IMR-90 (cell line): ENCODE results near the gene KRTAP29-1. TPM values are rescaled to one million over a fixed set of nuclear protein-coding genes. Genes with fewer than 3 reads are reported as not detected.

Source experiments
- ATAC-seq: fragments of 200-7000 bp; cut with Tn5 transposase; 2 replicates; pipeline ENCODE4 v1.9.1; 2020; ENCODE audit warnings: low read depth, mild to moderate bottlenecking, moderate library complexity
- BruUV-seq: library from RNA; stranded (reverse); fragments of 400-500 nt; replicated peaks from 2 replicates; lab custom pipeline; 2021; lab: Mats Ljungman, UMichigan
- CTCF ChIA-PET: fragments of 300-600 bp; formaldehyde crosslinking; extraction: SDS; loops from one replicate; lab custom pipeline; 2021; ENCODE audit warnings: antibody characterized with exemption; lab: Yijun Ruan, JAX
- POLR2A ChIA-PET: fragments of 300-600 bp; sonication (Branson Sonifier 250); formaldehyde crosslinking; loops from one replicate; lab custom pipeline; 2022; ENCODE audit warnings: antibody characterized with exemption; ENCODE audit not compliant: unreplicated experiment; lab: Charles Lee
- DNase-seq: peaks from one replicate; pipeline ENCODE4 v3.0.0; 2013
- H2AFZ ChIP-seq: replicated peaks from 2 replicates; pipeline ENCODE3; 2013; ENCODE audit warnings: low read length, mild to moderate bottlenecking; ENCODE audit not compliant: poor library complexity
- H2AK5ac ChIP-seq: 2 replicates; pipeline ENCODE4 v1.6.1; 2013; ENCODE audit warnings: low read depth, low read length, inconsistent platforms
- H2AK9ac ChIP-seq: replicated peaks from 2 replicates; pipeline ENCODE3; 2013; ENCODE audit warnings: mild to moderate bottlenecking, low read depth, low read length, moderate library complexity; ENCODE audit not compliant: poor library complexity
- H2BK120ac ChIP-seq: 2 replicates; pipeline ENCODE4 v1.6.1; 2013; ENCODE audit warnings: low read depth, low read length, inconsistent platforms
- H2BK15ac ChIP-seq: 3 replicates; pipeline ENCODE4 v1.6.1; 2013; ENCODE audit warnings: low read depth, low read length, inconsistent platforms
- H2BK20ac ChIP-seq: 2 replicates; pipeline ENCODE4 v1.6.1; 2013; ENCODE audit warnings: low read depth, mild to moderate bottlenecking, inconsistent platforms, low read length, moderate library complexity
- H2BK5ac ChIP-seq: 2 replicates; pipeline ENCODE4 v1.6.1; 2013; ENCODE audit warnings: mild to moderate bottlenecking, low read depth, low read length, inconsistent platforms; ENCODE audit not compliant: poor library complexity, severe bottlenecking
- H3K14ac ChIP-seq: replicated peaks from 2 replicates; pipeline ENCODE4 v1.6.1; 2013; ENCODE audit warnings: low read depth, low read length, inconsistent platforms
- H3K18ac ChIP-seq: 2 replicates; pipeline ENCODE4 v1.6.1; 2013; ENCODE audit warnings: low read depth, low read length, control low read depth
- H3K23ac ChIP-seq: 2 replicates; pipeline ENCODE4 v1.6.1; 2013; ENCODE audit warnings: low read depth, low read length, inconsistent platforms
- H3K27ac ChIP-seq: 2 replicates; pipeline ENCODE4 v1.5.1; 2013; ENCODE audit warnings: mild to moderate bottlenecking, control low read depth, low read length; ENCODE audit not compliant: insufficient read depth
- H3K27me3 ChIP-seq: 2 replicates; pipeline ENCODE4 v1.6.1; 2013; ENCODE audit warnings: low read length; ENCODE audit not compliant: control insufficient read depth, insufficient read depth
- H3K36me3 ChIP-seq: 2 replicates; pipeline ENCODE4 v1.6.1; 2013; ENCODE audit warnings: low read length, mixed read lengths; ENCODE audit not compliant: control insufficient read depth, insufficient read depth
- H3K4ac ChIP-seq: 2 replicates; pipeline ENCODE4 v1.6.1; 2013; ENCODE audit warnings: low read depth, low read length, inconsistent platforms
- H3K4me1 ChIP-seq: 2 replicates; pipeline ENCODE4 v1.6.1; 2013; ENCODE audit warnings: low read length, mixed read lengths; ENCODE audit not compliant: control insufficient read depth, insufficient read depth
- H3K4me2 ChIP-seq: 2 replicates; pipeline ENCODE4 v1.6.1; 2013; ENCODE audit warnings: low read depth, mild to moderate bottlenecking, control low read depth, low read length, moderate library complexity
- H3K4me3 ChIP-seq: 2 replicates; pipeline ENCODE4 v1.5.1; 2013; ENCODE audit warnings: low read depth, mild to moderate bottlenecking, control low read depth, low read length, moderate library complexity; ENCODE audit not compliant: insufficient read depth
- H3K56ac ChIP-seq: 2 replicates; pipeline ENCODE4 v1.6.1; 2013; ENCODE audit warnings: low read length, inconsistent platforms; ENCODE audit not compliant: insufficient read depth; ENCODE audit errors: extremely low read depth
- H3K79me1 ChIP-seq, 2 experiments: 2 replicates each; pipeline ENCODE4 v1.6.1; 2013; ENCODE audit warnings: low read length in 2 of 2, inconsistent platforms in 1 of 2, low read depth in 1 of 2
- H3K9ac ChIP-seq: 2 replicates; pipeline ENCODE4 v1.6.1; 2013; ENCODE audit warnings: low read depth, low read length, control low read depth
- H3K9me1 ChIP-seq: 2 replicates; pipeline ENCODE4 v1.6.1; 2013; ENCODE audit warnings: low read length, inconsistent platforms; ENCODE audit not compliant: insufficient read depth
- H3K9me3 ChIP-seq: 2 replicates; pipeline ENCODE4 v1.6.1; 2013; ENCODE audit warnings: low read length; ENCODE audit not compliant: control insufficient read depth, insufficient read depth
- H4K20me1 ChIP-seq: 2 replicates; pipeline ENCODE4 v1.6.1; 2013; ENCODE audit warnings: low read length, inconsistent platforms; ENCODE audit not compliant: insufficient read depth
- H4K5ac ChIP-seq: 2 replicates; pipeline ENCODE4 v1.6.1; 2013; ENCODE audit warnings: mild to moderate bottlenecking, low read depth, low read length, control low read depth
- H4K8ac ChIP-seq, 2 experiments: 2 replicates each; pipeline ENCODE4 v1.6.1; 2013; ENCODE audit warnings: low read depth in 2 of 2, low read length in 2 of 2, control low read depth in 1 of 2, inconsistent platforms in 1 of 2
- H4K91ac ChIP-seq: 2 replicates; pipeline ENCODE4 v1.6.1; 2013; ENCODE audit warnings: low read depth, low read length, inconsistent platforms; ENCODE audit not compliant: insufficient read depth
- BHLHE40 ChIP-seq: fragments of 150-350 bp; IDR thresholded peaks from 2 replicates; pipeline ENCODE4 v1.6.1; 2016; ENCODE audit warnings: mild to moderate bottlenecking, low read depth, low read length
- CEBPB ChIP-seq: IDR thresholded peaks from 2 replicates; pipeline ENCODE4 v1.6.1; 2012; ENCODE audit warnings: low read depth, low read length, improper control_type of control experiment
- CHD1 ChIP-seq: IDR thresholded peaks from 2 replicates; pipeline ENCODE4 v1.6.1; 2012; ENCODE audit warnings: low read depth, low read length, improper control_type of control experiment
- FOS ChIP-seq: fragments of 150-350 bp; IDR thresholded peaks from 2 replicates; pipeline ENCODE4 v1.6.1; 2016; ENCODE audit warnings: low read depth, low read length
- MAZ ChIP-seq: IDR thresholded peaks from 2 replicates; pipeline ENCODE4 v1.6.1; 2012; ENCODE audit warnings: low read depth, mild to moderate bottlenecking, low read length, improper control_type of control experiment, moderate library complexity, borderline replicate concordance
- NFE2L2 ChIP-seq: fragments of 150-350 bp; IDR thresholded peaks from 2 replicates; pipeline ENCODE4 v1.6.1; 2016; ENCODE audit warnings: low read depth, mild to moderate bottlenecking, low read length
- POLR2A ChIP-seq: IDR thresholded peaks from 2 replicates; pipeline ENCODE4 v1.6.1; 2012; ENCODE audit warnings: mild to moderate bottlenecking, low read depth, low read length
- RAD21 ChIP-seq: IDR thresholded peaks from 2 replicates; pipeline ENCODE4 v1.6.1; 2012; ENCODE audit warnings: low read length, improper control_type of control experiment
- RCOR1 ChIP-seq: IDR thresholded peaks from 2 replicates; pipeline ENCODE4 v1.6.1; 2012; ENCODE audit warnings: mild to moderate bottlenecking, low read length, improper control_type of control experiment; ENCODE audit not compliant: insufficient replicate concordance
- RFX5 ChIP-seq: IDR thresholded peaks from 2 replicates; pipeline ENCODE4 v1.8.0; 2012; ENCODE audit warnings: low read depth, mild to moderate bottlenecking, low read length, moderate library complexity
- SMC3 ChIP-seq: fragments of 150-350 bp; IDR thresholded peaks from 2 replicates; pipeline ENCODE4 v1.6.1; 2016; ENCODE audit warnings: low read depth, mild to moderate bottlenecking, antibody characterized with exemption, low read length, moderate library complexity
- WGBS, 2 experiments: methylation state at CpG; one replicate each; pipeline versions ENCODE4 v1.1.5 to v1.1.7; 2013; ENCODE audit warnings: missing lambda C conversion rate in 2 of 2; ENCODE audit not compliant: insufficient read length in 1 of 2; ENCODE audit errors: extremely low coverage in 2 of 2; 5-methylcytosine and 5-hydroxymethylcytosine counted together
- dilution Hi-C: fragments of 300-500 bp; cut with HindIII; formaldehyde crosslinking; loops from one replicate; pipeline ENCODE4 v1.14.3; 2018; ENCODE audit warnings: low sequenced_read_pairs; ENCODE audit not compliant: unreplicated experiment
- in situ Hi-C: fragments of 300-500 bp; cut with MboI; formaldehyde crosslinking; loops from 3 replicates; pipeline ENCODE4 v1.14.3; 2019; ENCODE audit warnings: low sequenced_read_pairs, inconsistent platforms, mixed read lengths
- intact Hi-C: fragments of 100-400 bp; cut with micrococcal nuclease; formaldehyde crosslinking; loops from 2 replicates; pipeline ENCODE4 v1.10.0; 2022
- polyA plus RNA-seq, 3 experiments: library from polyadenylated mRNA; depleted of rRNA; stranded (reverse); fragments of >200 nt; gene quantifications; 2 replicates each; pipeline ENCODE4 v1.2.3, GENCODE V29; 2012; ENCODE audit warnings: low replicate concordance in 1 of 3
- total RNA-seq: library from RNA; depleted of rRNA; stranded (reverse); fragments of >200 nt; gene quantifications from 2 replicates; pipeline ENCODE4 v1.2.3, GENCODE V29; 2012
- TF ChIP-seq, protein P1 (sequence below): fragments of 150-350 bp; IDR thresholded peaks from 2 replicates; pipeline ENCODE4 v1.6.1; 2017; ENCODE audit warnings: mild to moderate bottlenecking, antibody characterized with exemption, low read length, low read depth
- TF ChIP-seq, protein P2 (sequence below): conservative IDR thresholded peaks from 2 replicates; pipeline ENCODE4 v1.5.1; 2012; ENCODE audit warnings: mild to moderate bottlenecking, low read depth, low read length, improper control_type of control experiment
- TF ChIP-seq, protein P3 (sequence below): fragments of 150-350 bp; IDR thresholded peaks from 2 replicates; pipeline ENCODE4 v1.6.1; 2016; ENCODE audit warnings: low read depth, mild to moderate bottlenecking, low read length, moderate library complexity, borderline replicate concordance

The KRTAP29-1 gene
- total and polyA plus RNA-seq, 2 of the 4 experiments (the other 2 are of a cell fraction), result not detected

DNA sequence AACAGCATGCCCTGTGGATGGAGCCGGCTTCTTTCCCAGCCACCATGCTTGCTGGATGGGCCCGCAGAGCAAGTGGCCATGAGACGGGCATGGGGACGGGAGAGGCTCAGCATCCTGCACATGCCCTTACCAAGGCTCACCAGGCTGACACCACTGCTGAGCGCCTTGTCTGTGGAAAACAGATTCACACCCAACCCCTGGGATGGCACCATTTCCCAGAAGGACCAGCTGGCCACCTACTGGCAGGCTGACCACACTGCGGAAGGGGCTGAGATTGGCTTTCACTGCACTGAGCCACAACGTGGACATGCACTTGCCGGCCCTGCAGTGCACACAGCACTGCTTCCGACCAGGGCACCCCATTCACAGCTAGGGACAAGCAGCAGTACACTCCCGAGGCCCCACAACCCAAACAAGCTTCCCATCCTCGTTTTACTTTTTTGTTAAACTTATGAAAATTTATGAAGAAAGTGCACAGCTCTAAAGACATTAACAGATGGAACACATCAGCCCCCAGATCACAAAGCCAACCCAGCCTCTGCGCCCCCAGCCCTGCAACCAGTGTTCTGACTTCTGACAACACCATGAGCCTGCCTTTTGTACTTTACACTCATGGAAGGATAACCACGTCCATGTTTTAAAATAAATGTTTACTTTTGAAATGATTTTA lies 26.8 kb upstream of the KRTAP29-1 start:
- peak overlapping the region; percentile 72 for H3K4ac ChIP-seq
- no peaks in the 10 kb centered on the region for H3K36me3 ChIP-seq
- intact Hi-C loops, result loop anchor here (1.0 to 2.0 kb wide), 3 partner anchors 167 to 420 kb away; no protein-coding TSS in a partner anchor
- WGBS, 2 experiments, result 5% methylated on average over 2 of the region's 13 CpGs; no CpG with 5 or more reads in 1 of the 2 experiments
- no peaks in the 10 kb centered on the region for H3K9me3 ChIP-seq
- no peak overlapping the region for H3K4me3 ChIP-seq
- H4K91ac ChIP-seq, result peak overlapping the region; percentile 63
- CTCF ChIA-PET, result interaction anchor here (0.9 to 1.5 kb wide), 7 partner anchors 8 to 420 kb away, joined by 3 to 8 read pairs (median 4); no protein-coding TSS in a partner anchor
- POLR2A ChIA-PET, result interaction anchor here (0.5 kb wide), 1 partner anchor 107 kb away, joined by 3 read pairs; no protein-coding TSS in a partner anchor
- H3K23ac ChIP-seq, result no peak overlapping the region
- H3K79me1 ChIP-seq, result no peaks in the 10 kb centered on the region
- H3K14ac ChIP-seq, result no peak overlapping the region
- no peak overlapping the region for H3K9ac ChIP-seq
- DNase-seq (peak; percentile 56), ATAC-seq (peak; percentile 96)
- H3K18ac ChIP-seq, result no peak overlapping the region
- H4K8ac ChIP-seq, result peak overlapping the region in 1 of 2 experiments; percentile 71; a peak in 1 of 4 replicates
- H2AK5ac ChIP-seq, result peak overlapping the region; percentile 84
- no peak overlapping the region for H3K27ac ChIP-seq
- no peak overlapping the region for H3K4me2 ChIP-seq
- peak overlapping the region; percentile 45 for H2BK20ac ChIP-seq
- no peaks in the 10 kb centered on the region for H3K4me1 ChIP-seq
- H2BK5ac ChIP-seq, result no peak overlapping the region
- no peaks in the 10 kb centered on the region for H4K20me1 ChIP-seq
- no peaks in the 10 kb centered on the region for H3K27me3 ChIP-seq
- H4K5ac ChIP-seq, result no peak overlapping the region
- H3K56ac ChIP-seq, result peak overlapping the region; percentile 17; the same call in 1 of the 2 replicates
- peak overlapping the region; percentile 87 for H2AK9ac ChIP-seq
- peak overlapping the region; percentile 88 for H2BK120ac ChIP-seq
- dilution Hi-C loops, result no loop called here
- H3K9me1 ChIP-seq, result peaks cover 3% of the 10 kb centered on the region; the same call in 1 of the 2 replicates
- in situ Hi-C loops, result no loop called here
- H2AFZ ChIP-seq, result peak overlapping the region; percentile 87
- no TSS peak for BruUV-seq
- TF ChIP-seq POLR2A (no peak), CHD1 (no peak), NFE2L2 (no peak), SMC3 (peak; percentile 82), BHLHE40 (no peak), RCOR1 (no peak), FOS (no peak), RAD21 (peak; percentile 82), RFX5 (no peak), CEBPB (no peak), MAZ (no peak; the same call in 1 of the 2 replicates)
- TF ChIP-seq, protein P1, sequence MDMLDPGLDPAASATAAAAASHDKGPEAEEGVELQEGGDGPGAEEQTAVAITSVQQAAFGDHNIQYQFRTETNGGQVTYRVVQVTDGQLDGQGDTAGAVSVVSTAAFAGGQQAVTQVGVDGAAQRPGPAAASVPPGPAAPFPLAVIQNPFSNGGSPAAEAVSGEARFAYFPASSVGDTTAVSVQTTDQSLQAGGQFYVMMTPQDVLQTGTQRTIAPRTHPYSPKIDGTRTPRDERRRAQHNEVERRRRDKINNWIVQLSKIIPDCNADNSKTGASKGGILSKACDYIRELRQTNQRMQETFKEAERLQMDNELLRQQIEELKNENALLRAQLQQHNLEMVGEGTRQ, result no peak
- TF ChIP-seq, protein P2, sequence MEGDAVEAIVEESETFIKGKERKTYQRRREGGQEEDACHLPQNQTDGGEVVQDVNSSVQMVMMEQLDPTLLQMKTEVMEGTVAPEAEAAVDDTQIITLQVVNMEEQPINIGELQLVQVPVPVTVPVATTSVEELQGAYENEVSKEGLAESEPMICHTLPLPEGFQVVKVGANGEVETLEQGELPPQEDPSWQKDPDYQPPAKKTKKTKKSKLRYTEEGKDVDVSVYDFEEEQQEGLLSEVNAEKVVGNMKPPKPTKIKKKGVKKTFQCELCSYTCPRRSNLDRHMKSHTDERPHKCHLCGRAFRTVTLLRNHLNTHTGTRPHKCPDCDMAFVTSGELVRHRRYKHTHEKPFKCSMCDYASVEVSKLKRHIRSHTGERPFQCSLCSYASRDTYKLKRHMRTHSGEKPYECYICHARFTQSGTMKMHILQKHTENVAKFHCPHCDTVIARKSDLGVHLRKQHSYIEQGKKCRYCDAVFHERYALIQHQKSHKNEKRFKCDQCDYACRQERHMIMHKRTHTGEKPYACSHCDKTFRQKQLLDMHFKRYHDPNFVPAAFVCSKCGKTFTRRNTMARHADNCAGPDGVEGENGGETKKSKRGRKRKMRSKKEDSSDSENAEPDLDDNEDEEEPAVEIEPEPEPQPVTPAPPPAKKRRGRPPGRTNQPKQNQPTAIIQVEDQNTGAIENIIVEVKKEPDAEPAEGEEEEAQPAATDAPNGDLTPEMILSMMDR, result peak; percentile 79
- TF ChIP-seq, protein P3, sequence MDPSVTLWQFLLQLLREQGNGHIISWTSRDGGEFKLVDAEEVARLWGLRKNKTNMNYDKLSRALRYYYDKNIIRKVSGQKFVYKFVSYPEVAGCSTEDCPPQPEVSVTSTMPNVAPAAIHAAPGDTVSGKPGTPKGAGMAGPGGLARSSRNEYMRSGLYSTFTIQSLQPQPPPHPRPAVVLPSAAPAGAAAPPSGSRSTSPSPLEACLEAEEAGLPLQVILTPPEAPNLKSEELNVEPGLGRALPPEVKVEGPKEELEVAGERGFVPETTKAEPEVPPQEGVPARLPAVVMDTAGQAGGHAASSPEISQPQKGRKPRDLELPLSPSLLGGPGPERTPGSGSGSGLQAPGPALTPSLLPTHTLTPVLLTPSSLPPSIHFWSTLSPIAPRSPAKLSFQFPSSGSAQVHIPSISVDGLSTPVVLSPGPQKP, result no peak
- H2BK15ac ChIP-seq, result peak overlapping the region; percentile 4; the same call in 2 of the 3 replicates
